GM21381 (cell line): Measurements from ENCODE around the gene LIMS2.

Experiments used
- ATAC-seq: cut with Tn5 transposase; IDR thresholded peaks from one replicate; pipeline ENCODE4 v1.9.1; 2021; ENCODE audit warnings: mild to moderate bottlenecking, moderate library complexity; ENCODE audit not compliant: unreplicated experiment

Gene LIMS2

DNA sequence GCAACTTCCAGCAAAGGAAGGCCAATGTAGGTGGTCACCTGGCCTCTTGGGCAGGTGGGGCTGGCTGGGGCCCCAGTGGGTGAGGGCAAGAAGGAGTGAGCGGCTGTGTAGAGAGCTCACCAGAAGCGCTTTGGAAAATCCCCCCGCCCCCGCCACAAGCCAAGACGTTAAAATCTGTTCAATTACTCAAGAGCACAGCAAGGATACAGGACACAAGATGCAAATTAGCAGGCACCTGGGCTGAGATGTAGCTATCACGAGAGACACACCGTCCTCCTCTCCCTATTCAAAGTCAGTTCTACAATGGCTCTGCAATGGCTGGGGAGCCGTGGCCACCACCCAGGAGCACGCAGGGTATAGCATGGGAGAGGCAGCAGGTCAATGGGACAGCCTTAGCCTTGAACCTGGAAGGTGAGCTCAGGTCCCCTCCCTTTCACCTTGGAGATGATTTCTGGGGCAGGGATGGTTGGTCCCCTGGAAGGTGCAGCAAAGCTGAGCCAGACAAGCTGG is 67.9 kb downstream of the LIMS2 start:
- no peak for ATAC-seq

GRCh38 chr2:127606625-127607398 is 68.5 kb downstream of the LIMS2 start:
- no peak for ATAC-seq

GRCh38 chr2:127605691-127606263 is 69.6 kb downstream of the LIMS2 start:
- no peak for ATAC-seq

DNA sequence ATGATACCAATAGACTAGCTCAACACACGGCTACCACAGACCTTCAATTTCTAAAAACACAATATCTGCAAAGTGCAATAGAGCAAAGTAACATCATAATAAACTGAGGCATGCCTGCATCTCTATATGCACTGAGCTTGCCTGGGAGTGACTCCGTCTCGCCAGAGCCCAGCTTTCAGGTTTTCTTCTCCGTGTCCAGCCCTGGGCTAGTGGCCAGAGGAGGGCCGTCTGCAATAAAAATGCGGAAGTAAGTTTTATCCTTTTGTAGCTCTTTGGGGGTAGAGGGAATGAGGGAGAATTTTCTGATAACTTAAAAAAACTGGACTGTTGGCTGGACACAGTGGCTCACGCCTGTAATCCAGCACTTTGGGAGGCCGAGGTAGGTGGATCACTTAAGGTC is 70.3 kb downstream of the LIMS2 start:
- ATAC-seq = no peak

GRCh38 chr2:127599211-127599610 is 76.1 kb downstream of the LIMS2 start:
- no peak for ATAC-seq

- no peak for ATAC-seq
Observed at GRCh38 chr2:127598711-127599110, 76.6 kb downstream of the LIMS2 start.

DNA sequence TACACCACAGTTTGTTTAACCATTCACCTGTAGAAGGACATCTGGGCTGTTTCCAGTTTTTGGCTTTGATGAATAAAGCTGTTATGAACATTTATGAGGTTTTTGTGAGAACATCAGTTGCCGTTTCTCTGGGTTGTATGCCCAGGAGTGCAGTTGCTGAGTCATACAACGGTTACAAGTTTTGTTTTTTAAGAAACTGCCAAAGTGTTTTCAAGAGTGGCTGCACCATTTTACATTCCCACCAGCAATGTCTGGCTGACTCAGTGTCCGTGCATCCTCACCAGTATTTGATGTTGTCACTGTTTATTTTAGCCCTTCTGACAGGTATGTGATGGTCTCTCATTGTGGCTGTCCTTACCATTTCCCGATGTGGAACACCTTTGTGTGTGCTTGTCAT is 77.3 kb downstream of the LIMS2 start:
- ATAC-seq = no peak

DNA sequence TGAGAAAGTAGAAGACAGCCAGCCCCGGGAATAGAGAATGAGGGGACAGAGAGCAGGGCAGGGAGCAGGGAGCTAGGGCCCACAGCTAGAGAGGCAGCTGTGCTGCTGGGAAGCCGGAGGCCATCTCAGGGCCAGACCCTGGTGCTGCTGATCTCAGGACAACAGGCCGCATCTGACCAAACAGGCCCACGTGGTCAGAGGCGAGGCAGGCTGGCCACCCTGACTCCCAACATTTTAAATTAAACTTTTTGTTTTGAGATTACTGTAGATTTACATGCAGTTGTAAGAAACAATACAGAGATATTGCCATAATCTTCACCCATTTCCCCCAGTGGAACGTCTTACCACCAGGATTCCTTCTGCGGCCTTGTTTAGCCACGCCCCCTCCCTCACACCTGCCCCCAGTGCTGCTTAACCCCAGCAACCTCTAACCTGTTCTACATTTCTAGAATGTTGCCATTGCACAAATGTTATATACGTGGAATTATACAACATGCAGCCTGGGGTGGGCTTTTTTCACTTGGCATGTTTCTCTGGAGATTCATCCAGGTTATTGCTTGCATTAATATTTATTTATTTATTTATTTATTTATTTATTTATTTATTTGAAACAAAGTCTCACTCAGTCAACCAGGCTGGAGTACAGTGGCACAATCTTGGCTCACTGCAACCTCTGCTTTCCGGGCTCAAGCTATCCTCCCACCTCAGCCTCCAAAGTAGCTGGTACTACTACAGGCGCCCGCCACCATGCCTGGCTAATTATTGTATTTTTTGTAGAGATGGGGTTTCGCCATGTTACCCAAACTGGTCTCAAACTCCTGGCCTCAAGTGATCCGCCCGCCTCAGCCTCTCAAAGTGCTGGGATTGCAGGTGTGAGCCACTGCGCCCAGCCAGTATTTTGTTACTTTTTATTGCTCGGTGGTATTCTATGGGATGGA is 78.0 kb downstream of the LIMS2 start:
- no peak for ATAC-seq

GRCh38 chr2:127596311-127597045 is 78.9 kb downstream of the LIMS2 start:
- ATAC-seq = no peak

DNA sequence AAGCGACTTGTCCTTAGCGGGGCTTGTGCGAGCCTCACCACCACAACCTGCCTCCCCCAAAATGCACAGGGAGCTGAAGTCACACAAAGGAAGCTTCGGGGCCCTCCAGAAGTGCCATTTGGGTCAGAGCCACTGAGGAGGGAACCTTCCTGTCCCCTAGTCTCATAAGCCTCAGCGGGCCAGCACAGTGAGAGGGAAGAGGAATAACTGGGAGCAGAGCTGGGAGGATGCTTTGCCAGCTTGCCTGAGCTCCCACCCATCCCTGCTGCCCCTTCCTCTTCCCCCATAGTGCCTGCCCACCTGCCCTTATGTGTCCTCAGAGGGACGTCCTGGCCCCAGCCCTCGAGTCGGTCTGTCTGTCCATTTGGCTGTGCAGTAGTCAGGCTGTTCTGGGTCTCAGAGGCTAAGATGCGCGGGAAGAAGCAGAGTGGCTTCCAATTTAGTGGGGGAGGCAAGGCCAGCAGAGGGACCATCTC is 81.2 kb downstream of the LIMS2 start:
- no peak for ATAC-seq

GRCh38 chr2:127593228-127594115 is 81.9 kb downstream of the LIMS2 start:
- ATAC-seq = no peak

DNA sequence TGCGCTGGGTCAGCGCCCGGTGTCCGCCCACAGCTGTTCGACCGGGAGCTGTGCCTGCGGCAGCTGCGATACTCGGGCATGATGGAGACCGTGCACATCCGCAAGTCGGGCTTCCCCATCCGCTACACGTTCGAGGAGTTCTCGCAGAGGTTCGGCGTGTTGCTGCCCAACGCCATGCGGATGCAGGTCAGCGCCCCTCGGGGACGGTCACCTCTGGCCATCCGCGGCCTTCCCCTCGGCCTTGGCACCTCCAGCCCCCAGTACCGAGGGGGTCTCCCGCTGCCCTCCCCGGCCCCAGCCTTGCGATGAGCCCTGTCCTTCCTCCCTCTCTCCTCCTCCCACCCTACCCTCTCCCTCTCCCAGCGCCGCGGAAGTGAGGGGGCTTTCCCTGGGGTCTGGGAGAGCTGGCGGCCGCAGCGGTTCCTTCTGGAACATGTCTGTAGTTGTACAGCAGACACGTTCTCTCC is 82.5 kb downstream of the LIMS2 start:
- no peak for ATAC-seq

- ATAC-seq = peak; percentile 80
Observed at GRCh38 chr2:127591221-127591923, 84.0 kb downstream of the LIMS2 start.

GRCh38 chr2:127590386-127591190 is 84.7 kb downstream of the LIMS2 start:
- ATAC-seq = no peak

GRCh38 chr2:127589841-127590240 is 85.5 kb downstream of the LIMS2 start:
- no peak for ATAC-seq

GRCh38 chr2:127589358-127589757 is 86.0 kb downstream of the LIMS2 start:
- ATAC-seq = no peak
